Measurements from ENCODE around the gene CCNH.

The CCNH gene

GRCh38 chr5:87401626-87402025 is 11.1 kb downstream of the CCNH start:
- no peak for DNase-seq

- DNase-seq = no peak
Observed at GRCh38 chr5:87400305-87400899, 12.3 kb downstream of the CCNH start.

GRCh38 chr5:87399720-87400119 is 13.0 kb downstream of the CCNH start:
- DNase-seq = no peak

GRCh38 chr5:87398981-87399614 is 13.6 kb downstream of the CCNH start:
- DNase-seq = no peak

DNA sequence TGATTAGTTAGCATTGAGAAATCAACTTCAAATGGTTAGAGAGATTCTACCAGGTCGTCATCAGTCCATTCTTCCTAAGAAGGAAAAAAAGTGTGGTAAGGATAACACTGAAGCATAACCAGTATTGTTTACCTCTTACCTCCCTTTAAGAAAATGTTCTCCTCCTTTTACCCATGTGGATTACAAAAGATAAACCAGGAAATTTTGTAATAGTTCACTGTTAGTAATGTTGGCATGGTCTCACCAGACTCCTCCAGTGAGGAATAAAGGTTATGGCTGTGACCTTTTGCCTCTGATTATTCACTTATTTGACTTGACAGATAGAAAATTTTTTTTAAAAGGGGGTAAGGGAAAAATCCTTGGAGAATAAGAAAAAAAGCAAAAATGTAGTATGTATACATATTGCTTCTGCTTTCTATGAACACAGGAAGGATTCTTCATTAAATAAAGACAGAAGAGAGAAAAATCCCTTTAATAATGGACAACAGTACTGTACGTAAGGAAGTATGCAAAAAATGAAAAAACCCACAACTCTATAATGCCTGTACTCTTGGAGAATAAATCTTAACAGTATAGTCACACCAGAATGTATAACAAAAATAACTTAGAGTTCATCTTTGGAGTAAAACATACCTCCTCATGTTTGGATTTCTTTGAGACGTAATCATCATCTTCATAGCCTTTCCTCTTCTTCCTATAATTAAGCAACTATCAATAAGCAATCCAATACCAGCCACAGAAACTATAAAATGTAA is 18.1 kb downstream of the CCNH start:
- no peak for DNase-seq

DNA sequence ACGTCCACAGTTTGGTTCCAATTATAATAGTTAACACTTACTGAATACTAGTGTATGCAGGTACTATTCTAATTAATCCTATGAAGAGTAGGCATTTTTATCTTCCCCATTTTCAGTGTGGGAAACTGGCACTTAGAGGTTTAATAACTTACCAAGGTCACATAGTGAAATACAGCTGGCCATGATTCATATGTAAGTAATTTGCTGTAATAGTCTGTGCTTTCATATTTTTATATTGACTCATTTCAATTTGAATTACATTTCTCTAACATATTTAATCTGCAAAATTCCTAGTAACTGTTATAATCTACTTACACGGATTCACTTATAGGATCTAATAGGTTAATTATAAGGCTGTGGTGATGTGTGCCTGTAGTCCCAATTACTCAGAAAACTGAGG is 19.4 kb downstream of the CCNH start:
- DNase-seq = no peak

- no peak for DNase-seq
Observed at GRCh38 chr5:87392801-87393200, 19.9 kb downstream of the CCNH start.

DNA sequence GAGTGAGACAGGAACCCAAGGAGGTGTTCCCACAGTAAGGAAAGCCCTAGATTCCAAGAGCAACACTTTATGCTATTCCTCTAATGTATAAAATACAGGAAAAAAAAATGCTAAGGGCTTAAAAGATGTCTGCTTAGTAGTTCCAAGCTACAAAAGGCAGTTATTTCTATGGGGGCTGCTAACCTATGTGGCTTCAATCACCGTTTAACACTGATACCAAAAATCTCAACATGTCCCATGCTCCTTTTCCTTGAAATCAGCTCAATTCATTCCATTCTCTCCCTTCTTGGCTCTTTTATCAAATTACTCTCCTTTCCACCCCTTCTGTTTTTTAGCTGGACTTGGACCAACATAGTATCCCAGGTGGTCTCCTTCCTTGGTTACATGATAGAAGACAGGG is 20.6 kb downstream of the CCNH start:
- no peak for DNase-seq

DNA sequence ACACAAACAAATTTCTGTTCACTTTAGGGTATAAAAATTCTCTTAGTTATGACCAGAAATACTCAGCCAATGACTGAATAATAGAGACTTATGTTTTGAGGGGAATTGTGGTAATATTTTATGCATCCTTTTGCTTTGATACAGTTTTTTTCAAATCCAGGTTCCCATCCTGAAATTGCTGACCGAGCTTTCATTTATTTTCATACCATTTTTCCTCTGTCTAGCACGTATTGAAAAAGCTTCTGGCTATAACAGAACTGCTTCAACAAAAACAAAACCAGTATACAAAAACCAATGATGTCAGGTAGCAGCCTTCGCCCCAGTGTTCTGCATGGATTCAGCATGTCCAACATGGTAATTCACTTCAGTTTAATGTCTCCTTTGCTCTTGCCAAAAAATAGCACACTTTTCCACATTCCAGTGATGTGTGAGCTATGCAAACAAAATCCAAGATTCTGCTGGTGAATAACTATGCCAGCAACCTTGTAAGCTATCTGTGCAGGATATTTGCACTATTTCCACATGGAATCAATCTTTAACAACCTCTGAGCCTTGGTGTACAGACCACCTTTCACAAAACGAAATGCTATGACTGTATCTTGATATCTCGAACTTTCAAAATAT is 22.0 kb downstream of the CCNH start:
- DNase-seq = no peak

DNA sequence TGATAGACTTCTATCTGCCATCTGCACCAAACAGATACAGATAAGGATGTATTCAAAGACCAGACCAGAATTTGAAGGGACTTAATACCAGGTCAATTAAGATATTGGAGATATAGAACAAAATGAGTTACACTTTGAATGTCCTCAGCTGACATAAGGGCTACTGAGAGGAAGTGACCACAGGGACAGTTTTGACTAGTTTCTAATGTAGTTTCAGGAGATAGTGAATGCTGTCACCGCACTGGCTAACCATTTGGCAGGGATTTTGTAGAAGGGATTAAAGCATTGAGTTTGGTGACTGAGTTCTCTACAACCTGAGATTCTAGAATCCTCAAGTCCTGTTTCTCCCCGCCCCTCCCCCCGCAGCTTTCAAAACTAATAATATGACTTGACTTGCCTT is 22.7 kb downstream of the CCNH start:
- DNase-seq = no peak

DNA sequence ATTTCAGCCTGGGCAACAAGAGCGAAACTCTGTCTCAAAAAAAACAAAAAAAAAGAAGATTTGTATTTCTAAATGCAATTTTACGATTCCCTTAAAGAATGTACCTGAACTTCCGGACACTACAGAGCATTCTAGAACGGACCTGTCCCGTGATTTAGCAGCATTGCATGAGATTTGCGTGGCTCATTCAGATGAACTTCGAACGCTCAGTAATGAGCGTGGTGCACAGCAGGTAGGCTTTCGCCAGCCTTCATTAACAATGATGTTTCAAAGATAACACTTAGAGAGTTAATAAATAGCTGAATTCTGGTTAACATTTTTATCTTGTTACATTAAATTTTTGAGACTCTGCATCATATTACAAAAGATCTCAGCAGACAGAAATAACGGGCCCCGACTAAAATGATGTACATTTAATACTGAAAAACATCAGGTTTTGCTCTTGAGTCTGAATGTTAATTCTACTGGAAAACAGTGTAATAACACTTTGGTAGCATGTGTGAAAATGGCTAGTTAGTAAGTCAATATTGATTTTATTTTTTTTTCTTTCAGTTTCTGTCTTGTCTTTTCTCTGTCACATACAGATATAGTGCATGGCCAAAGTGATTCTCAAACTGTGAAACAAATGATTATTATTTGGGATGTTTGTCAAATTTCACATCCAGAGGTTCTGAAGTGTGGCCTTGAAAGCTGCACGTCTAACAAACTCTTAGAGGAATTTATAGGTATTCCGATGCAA is 23.3 kb downstream of the CCNH start:
- no peak for DNase-seq

- no peak for DNase-seq
Observed at GRCh38 chr5:87388129-87388528, 24.6 kb downstream of the CCNH start.

DNA sequence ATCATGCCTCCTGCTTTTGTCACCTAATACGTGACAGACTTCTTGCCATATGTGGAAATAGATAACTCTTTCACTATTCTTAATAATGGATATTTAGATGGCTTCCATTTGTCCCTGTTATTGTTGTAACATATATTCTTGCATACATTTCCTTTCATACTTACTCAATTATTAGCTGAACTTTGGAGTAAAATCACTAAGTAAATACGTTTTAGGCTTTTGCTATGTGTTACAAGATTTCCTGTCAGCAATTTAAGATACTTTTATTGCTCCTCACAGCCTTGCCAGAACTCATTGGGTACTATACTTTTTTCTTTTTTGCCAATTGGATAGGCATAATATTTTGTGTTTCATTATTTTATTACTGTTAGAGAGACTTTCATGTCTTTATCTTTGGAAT is 26.9 kb downstream of the CCNH start:
- no peak for DNase-seq

DNA sequence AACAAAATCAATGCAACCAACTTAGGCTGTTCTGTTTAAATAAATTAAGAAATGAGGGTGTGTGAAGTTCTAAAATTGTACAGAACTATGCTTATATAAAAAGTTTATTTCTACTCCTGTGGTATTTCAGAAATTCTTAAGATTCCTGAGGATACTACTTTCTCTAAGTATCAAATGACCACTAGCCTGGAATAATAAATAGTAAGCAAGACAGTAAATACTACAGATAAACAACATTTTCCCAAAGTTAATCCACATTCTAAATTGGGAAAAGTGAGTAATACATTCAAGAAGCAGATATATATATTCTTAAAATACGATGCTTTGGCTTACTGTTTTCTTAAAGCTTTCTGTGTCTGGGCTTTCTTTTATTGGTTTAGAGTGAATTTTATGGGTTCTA is 29.5 kb downstream of the CCNH start:
- DNase-seq = no peak

- DNase-seq = no peak
Observed at GRCh38 chr5:87382224-87382623, 30.5 kb downstream of the CCNH start.

- DNase-seq = no peak
Observed at GRCh38 chr5:87372705-87373104, 40.0 kb downstream of the CCNH start.

- no peak for DNase-seq
Observed at GRCh38 chr5:87369431-87369830, 43.3 kb downstream of the CCNH start.

GRCh38 chr5:87368601-87369000 is 44.1 kb downstream of the CCNH start:
- DNase-seq = no peak

DNA sequence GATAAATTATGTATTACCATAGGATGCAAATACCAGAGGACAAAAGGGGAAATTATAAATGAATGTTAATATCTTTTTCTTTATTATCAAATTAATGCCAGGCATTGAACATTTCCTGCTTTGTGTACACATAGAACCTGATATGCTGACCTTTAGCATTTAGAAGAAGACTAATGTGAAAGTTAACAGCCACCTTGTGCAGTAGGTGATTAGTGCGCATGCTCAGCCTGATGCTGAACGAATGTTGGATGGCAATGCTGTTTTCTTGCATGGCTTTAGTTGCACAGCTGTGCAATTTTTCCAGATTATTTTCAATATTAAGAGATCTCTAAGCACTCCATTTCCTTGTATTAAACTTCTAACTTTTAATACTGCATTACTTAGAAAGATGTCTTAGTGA is 45.5 kb downstream of the CCNH start:
- DNase-seq = no peak

GRCh38 chr5:87361536-87362213 is 51.1 kb downstream of the CCNH start:
- no peak for DNase-seq

GRCh38 chr5:87361031-87361445 is 51.7 kb downstream of the CCNH start:
- no peak for DNase-seq

- no peak for DNase-seq
Observed at GRCh38 chr5:87360132-87360531, 52.6 kb downstream of the CCNH start.

GRCh38 chr5:87359106-87359505 is 53.6 kb downstream of the CCNH start:
- no peak for DNase-seq

Data from activated gamma-delta T cell treated with Interleukin-2 at 50 U/mL for 16 hours (primary cell).